ENCODE results near the gene GAS6.
A peak's percentile ranks its signal among the peaks of the same experiment; 100 is the strongest.

Gene GAS6

DNA sequence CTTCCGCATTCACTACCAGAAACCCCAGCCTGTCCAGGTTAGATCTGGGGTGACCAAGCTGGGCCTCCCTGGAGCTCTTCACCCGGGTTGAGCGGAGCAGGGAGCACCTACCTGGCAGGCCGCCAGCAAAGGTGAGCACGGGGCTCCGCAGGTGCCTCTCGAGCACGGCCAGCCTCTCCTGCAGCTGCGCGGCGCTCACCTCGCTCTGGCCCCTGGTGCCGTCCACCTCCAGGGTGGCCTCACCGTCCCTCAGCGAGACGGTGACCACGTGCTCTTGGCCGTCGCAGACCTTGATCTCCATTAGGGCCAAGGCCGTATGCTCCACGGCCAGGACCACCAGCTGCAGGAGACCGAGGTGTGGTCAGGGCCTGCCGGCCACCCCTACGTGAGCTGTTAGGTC lies 42.0 kb downstream of the GAS6 start:
- DNase-seq, result no peak

DNA sequence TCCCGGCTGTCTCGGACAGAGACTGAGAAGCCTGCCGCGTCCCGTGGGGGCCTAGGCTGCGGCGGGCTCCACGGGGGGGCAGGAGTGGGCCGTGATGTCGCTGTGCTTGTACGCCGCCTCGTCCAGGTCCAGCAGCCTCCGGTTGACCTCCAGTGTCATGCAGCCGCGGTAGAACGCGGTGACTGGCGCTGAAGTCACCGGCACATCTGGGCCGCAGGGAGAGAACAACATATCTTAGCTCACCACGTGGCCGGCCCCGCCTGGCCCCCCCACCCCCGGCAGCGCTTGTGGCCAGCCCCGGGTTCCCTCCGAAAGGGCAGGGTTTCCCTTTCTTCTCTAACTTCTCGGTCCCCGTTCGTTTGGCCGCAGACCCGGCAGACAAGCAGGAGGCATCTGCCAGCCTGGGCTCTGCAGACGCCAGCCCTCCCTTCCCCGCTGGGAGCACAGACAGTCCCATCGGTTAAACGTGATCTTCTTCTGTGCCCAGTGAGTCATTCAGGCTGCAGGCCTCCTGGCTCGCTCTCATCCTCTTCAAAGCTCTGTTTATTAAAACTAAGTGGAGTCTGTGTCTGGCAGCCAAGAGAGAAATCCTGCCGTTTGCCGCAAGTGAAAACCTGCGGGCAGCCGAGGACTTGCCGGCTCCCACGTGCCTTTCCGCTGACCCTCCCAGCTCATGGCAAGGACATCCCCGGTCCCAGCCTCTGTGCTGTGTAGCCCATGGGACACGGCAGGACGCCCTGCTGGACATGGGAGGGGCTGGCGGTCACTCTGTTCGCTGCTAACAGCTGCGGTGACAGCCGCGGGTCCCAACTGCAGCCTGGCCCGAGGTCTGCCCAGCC lies 42.8 kb downstream of the GAS6 start:
- peak; percentile 61 for DNase-seq

DNA sequence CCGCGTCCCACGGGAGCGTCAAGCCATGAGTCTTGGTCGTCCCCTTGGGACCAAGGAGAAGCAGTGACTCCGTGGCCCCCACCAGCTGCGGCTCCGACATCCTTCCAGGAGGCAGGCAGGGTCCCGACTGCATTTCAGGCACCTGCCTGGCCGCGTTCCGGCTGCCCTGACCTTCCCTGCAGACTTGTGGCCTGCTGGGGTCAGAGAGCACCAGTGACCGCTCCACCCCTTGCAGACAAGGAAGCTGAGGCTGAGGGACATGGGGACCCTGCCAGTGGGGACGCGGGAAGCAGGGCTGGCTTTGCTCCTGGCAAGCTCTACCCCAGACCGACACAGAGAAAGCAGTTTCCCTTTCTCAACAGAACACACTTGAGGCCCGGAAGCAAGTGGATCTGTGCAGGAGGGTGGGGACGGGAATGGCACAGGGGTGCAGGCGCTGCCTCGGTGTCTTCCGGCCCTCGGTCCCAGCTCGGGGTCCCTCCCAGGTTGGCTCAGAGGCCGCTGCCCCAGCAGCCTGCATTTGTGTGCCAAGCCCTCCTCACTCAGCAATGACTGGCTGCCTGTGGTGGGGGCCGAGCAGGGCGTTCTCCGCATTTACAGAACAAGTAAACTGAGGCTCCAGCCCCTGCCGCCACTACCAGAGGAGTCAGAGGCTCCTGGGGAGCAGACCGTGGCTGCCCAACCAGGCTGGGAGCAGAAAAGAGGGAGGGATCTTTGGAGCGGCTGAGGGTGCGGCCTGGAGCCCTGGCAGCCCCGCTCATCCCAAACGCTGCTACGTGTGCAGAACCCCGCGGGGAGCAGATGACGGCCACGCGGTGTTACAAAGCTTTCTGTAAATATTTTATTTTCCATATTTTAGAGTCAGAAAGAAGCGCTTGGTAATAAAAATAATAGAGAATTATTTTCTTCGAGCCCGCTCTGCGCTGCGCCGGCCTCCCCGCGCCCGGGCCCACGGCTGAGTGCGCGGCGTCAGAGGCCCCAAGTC lies 43.9 kb downstream of the GAS6 start:
- no peak for DNase-seq

DNA sequence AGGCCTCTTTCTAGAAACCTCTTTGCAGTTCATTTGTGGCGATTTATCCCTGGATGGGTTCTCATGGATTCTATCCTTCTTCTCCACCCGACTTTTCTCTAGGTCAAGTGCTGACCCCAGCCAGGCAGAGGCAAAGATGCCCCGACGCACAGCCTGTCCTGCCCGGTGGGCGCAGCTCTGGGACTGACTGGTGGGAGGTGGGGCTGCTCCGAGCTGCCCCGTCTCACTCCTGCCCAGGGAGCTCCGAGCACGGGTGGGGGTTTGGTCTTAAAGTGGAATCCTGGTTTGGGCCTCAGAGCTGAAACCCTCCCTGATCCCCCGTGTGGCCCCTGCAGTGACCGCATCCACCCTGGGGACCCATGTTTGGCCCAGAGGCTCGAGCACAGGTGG lies 44.5 kb downstream of the GAS6 start:
- DNase-seq, result no peak

DNA sequence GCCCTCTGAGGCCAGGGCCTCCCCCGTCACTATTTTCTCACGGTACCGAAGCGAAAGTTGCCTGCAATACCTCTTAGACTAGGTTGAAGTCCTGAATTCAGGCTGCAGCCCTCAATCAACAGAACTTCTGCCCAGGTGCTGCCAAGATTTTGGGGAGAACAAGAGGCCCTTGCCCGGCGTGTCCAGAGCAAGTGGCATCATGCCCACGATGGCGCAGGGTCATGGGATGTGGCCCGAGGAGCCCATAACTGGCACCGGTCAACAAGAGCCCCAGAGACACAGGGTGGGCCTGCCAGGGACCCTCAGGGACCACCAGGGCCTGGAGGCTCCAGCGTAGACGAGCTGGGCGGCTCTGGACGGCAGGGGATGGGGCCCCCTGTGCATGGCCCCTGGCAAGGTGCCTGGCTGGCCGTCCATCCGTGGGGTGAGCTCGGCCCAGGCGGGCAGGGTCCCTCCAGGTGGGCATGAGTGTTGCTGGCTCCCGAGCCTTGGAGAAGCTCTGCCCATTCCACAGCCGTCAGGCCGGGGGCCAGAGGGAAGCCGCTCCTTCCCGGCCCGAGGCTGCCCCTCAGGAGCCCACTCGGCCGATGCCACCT lies 45.1 kb downstream of the GAS6 start:
- no peak for DNase-seq

DNA sequence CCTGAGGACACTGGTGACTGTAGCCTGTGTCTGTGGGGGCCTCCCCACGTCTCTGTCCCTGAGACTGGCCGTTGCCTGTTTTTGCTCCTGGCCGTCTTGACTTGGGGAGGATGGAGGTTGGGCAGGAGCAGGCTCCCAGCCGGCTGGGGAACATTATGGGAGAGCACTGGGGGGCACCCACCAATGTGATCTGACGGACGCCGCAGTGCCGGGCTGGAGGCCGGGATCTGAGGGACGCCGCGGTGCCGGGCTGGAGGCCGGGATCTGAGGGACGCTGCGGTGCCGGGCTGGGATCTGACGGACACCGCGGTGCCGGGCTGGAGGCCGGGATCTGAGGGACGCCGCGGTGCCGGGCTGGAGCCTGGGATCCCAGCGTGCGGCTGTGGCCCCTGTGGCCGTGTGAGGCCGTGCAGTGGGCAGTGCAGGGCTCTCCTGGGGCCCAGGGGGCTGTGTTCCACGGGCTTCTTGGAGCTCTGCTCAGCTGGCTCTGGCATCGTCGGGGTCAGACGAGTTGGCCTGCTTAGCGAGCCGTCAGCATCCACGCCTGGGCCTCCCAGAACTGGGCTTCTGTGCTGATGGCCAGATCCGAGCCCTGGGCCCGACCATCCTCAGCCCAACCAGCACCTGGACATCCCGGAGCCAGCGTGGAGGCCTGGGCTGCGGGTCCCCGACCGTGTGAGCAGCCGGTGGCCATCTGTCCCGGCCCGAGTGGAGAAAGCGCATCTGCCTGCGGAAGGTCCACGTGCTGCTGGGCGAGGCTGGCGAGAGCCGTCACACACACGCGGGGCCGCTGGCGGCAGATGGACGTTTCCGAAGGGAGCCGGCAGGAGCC lies 45.8 kb downstream of the GAS6 start:
- DNase-seq, result no peak

DNA sequence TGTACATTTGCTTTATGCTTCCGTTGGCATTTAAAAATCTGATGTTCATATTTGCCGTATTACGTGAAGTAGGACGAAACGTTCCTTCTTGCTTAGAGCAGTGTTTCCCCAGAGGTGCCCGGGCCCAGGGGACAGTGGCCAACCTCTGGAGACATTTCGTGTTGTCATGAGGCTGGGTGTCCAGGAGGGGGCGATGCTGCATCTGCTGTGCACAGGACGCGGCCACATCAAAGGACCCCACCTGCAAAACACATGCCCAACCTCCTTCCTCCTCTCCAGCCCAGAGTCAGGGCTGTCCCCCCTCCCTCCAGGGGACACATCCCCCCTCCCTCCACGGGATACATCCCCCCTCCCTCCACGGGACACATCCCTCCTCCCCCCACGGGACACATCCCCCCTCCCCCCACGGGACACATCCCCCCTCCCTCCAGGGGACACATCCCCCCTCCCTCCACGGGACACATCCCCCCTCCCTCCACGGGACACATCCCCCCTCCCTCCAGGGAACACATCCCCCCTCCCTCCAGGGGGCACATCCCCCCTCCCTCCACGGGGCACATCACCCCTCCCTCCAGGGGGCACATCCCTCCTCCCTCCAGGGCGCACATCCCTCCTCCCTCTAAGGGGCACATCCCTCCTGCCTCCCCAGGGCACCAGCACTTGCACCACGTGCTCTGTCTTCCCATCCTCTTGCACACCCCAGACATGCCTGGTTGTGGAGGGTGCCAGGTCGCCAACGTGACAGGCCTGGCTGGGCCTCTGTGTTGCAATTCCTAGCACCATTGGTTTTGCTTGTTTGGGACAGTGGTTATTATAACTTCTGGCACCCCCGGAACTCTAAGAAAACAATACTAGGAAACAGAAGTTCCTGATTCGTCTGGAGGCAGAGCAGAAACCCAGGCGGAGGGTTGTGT lies 46.7 kb downstream of the GAS6 start:
- DNase-seq, result no peak

DNA sequence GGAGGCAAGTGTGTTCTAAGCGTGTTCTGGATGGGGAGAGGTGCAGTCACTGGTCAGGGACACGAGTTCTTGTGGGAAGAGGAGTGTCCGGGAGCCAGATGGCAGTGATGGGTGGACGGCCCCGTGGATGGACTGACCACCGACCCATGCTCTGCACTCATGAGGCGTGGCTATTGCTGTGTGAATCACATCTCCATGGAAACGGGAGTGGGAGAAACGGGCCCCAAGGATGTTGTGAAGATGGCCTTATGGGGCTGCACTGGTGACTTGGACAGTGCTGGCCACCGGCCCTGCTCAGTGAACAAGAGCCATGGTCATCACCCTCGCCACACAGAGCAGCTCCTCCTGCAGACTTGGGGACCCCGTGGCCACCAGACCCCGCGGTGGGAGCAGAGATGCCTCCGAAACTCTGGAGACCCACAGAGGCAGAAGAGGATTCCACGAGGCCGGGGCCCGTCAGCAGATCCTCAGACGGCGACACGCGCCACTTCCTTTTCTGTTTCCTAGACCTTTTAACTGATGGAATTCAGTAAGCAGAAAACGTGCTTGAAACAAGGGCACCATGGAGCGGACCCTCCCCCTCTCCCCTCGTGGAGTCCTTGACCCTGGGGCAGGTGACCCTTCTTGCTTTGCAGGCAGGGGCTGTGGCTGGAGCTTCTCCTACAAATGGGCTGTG lies 47.5 kb downstream of the GAS6 start:
- no peak for DNase-seq

DNA sequence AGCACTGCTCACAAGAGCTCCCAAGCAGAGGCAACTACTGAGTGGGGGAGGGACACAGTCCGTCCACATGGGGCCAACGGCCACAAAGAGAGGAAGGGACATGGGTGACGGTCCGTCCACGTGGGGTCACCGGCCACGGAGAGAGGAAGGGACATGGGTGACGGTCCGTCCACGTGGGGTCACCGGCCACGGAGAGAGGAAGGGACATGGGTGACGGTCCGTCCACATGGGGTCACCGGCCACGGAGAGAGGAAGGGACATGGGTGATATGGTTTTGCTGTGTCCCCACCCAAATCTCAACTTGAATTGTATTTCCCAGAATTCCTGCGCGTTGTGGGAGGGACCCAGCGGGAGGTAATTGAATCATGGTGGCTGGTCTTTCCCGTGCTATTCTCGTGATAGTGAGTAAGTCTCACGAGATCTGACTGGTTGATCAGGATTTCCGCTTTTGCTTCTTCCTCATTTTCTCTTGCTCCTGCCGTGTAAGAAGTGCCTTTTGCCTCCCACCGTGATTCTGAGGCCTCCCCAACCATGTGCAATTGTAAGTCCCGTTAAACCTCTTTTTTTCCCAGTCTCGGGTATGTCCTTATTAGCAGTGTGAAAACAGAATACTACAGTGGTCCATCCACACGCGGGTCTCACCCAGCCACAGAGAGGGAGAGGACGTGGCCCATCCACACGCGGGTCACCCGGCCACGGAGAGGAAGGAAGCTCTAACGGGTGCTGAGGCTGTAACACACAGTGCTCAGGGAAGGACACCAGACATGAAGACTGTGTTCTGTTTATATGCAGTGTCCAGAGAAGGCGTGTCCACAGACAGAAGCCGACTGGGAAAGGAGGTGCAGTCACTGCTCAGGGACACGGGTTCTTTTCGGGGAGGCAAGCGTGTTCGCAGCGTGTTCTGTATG lies 48.5 kb downstream of the GAS6 start:
- no peak for DNase-seq

DNA sequence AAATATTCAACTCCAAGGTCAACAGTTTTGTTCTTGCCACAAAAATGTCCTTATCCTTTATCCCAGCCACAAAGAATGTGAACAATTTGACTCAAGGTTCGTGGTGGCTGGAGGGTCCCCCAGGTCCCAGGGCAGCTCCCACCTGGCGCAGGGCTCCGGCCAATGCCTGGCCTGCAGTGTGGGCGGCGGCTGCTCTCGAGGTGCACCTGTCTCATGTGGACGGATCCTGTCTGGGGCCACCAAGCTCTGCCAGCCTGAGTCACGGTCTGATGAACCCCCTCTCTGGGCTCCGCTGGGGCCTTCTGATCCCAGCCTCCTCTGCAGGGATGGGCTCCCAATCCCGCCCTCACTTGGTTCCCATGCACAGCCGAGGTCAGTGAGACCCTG lies 49.4 kb downstream of the GAS6 start:
- no peak for DNase-seq

DNA sequence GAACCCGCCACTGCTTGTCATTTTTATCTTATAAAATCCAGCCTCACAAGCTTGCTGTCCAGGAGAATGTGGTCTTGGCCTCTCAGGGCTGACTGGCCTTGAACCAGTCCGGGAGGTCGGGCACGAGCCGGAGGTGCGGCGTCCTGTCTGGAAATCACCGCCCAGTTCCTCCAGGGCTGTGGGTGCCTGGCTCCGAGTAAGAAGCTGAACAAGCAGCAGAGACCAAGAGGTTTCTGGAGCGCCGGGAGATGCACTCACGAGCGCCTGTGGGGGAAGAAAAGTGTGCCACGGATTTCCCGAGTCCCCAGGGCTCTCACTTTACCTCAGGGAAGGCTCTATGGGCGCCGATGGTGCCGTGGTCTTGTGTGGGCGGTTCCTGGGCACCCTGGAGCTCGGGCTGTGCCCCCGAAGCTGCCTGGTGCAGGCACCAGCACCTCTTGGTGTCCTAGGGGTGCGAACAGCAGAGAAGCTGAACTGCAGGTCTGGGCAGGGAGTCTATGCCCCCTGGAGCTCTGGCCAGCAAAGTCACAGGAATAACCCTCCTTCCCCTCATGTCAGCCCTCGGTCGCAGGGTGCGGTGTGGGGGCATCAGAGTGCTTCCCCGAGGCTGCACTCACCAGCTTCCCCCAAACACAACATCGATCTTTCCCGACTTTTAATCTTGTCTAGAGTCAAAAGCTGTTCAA lies 50.0 kb downstream of the GAS6 start:
- DNase-seq, result no peak

DNA sequence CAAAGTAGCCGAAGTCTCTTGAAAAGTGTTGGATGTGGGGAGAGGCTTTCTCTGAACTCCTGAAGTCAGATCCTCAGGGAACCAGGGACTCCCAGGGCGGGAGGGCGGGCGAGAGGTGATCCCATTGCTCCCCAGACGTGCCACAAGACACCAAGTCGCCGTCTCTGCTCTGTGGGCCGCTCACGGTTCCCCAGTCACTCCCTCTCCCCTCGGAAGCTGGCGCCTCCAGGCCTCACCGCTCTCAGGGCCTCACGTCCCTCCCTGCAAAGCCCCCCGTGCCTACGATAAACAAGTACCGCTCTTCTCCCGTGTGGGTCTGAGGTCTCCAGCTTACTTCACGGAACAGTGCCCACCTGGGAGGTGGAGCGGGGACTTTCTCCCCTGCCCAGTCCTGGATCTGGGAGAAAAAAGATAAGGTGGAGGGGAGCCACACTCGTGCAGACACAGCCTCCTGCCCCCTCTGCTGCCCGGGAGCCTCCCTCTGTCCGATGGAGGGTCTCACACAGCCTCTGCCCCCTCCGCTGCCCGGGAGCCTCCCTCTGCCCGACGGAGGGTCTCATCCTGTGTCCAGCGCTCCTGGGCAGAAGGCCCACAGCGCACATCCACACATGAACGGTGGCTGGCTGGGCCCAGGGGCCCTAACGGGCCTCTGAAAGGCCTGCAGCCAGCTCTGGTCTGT lies 50.7 kb downstream of the GAS6 start:
- no peak for DNase-seq

DNA sequence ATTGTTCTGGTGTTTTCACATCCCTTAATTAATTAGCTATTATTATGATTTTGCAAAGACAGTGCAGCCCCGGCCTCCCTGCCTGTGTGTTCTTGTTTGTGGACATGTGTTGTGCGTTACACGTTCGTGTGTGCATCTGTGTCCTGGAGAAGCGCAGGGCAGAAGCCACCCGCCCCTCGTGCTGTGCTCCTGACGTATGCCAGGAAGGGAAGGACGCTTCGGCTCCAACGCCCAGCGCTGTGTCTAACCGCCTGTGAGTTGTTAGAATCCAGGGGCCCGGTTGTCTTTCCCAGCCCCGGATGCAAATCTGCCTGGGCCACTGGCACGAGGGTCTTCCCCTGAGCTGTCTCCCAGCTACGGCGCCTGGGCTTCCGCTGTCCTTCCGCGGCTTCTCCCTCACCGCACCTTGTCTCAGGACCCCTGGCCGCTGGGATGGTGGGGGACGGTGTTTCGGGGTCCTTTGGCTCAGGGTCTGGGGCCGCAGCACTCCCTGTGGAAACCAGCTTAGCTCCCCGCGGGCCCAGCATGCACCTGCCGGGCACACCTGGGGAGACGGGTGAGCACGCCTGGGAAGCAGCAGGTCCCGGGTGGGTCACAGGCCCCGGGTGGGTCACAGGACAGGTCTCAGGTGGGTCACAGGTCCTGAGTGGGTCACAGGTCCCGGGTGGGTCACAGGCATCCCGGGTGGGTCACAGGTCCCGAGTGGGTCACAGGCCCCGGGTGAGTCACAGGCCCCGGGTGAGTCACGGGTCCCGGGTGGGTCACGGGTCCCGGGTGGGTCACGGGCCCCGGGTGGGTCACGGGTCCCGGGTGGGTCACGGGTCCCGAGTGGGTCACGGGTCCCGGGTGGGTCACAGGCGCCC lies 51.5 kb downstream of the GAS6 start:
- DNase-seq, result no peak

DNA sequence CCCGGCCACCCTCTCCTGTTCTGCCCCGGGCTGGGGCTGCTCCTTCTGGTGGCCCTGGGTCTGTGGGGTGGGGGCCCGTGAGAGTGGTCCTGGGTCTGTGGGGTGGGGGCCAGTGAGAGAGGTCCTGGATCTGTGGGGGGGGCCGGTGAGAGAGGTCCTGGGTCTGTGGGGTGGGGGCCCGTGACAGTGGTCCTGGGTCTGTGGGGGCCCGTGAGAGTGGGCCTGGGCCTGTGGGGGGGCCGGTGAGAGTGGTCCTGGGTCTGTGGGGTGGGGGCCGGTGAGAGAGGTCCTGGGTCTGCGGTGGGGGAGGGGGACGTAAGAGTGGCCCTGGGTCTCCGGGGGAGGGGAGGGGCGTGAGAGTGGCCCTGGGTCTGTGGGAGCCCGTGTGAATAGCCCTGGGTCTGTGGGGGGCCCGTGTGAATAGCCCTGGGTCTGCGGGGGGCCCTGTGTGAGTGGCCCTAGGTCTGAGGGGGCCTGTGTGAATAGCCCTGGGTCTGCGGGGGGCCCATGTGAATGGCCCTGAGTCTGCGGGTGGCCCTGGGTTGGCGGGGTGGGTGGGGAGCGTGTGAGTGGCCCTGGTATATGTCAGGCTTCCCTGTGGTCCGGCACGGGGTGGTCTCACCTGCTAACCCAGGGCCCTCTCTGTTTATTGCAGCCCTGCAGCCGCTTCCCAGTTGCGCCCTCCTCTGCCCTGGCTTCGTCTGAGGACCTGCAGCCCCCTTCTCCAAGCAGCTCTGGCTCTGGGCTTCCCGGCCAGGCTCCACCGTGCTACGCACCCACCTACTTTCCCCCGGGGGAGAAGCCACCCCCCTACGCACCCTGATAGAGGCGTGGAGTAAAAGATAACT lies 52.6 kb downstream of the GAS6 start:
- DNase-seq, result no peak

DNA sequence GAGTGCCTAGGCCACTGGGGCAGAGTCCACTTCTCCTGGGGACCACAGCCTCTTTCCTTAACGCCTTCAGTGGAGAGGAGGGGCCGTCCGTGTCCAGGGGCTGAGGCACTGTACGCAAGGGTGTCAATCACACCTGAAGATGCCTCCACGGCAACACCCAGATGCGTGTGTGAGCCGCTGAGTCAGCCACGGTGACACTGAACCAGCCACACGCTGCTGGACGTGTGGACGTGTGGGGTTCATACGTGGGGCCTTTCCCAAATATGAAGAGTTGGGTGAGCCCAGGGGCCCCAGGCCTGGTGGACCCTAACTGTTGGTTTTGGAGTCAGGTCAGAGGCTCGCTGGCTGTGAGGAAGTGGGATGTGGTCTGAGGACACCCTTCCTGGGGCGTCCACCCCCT lies 53.2 kb downstream of the GAS6 start:
- no peak for DNase-seq

DNA sequence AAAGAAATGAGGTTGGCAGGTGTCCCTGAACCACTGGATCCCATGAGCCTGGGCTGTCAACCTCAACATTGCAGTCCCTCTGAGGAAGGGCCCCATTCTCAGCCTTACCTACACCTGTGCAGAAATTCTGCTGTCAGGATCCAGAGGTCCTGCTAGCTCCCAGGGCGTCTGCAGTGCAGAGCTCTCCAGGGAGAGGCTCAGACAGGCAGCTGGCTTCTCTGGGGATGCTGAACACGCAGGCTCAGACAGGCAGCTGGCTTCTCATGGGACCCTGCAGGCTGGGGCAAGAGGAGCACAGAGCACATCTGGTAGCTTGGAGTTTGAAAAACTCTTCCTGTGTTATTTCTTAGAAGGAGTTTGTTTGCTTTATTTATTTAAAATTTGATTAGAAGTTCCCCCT lies 53.9 kb downstream of the GAS6 start:
- DNase-seq, result no peak

All from right kidney (tissue), 1 donor.